ENCODE results near the gene PTPRD. TPM values are rescaled to one million over a fixed set of nuclear protein-coding genes. Genes with fewer than 3 reads are reported as not detected.

PTPRD gene
- total RNA-seq, 1 experiment from 2014 or later, result 1.8 TPM

GRCh38 chr9:8725635-8726034, 1887.2 kb downstream of the PTPRD start:
- Mint-ChIP-seq H3K36me3 (ENCODE audit: insufficient read depth, unreplicated experiment) (no peaks in the 10 kb centered on the region), H3K9me3 (ENCODE audit: low read depth, unreplicated experiment) (no peaks in the 10 kb centered on the region), H3K27ac (ENCODE audit: unreplicated experiment) (no peak overlapping the region), H3K4me3 (ENCODE audit: low read depth, unreplicated experiment) (no peak overlapping the region), H3K4me1 (ENCODE audit: low read depth, unreplicated experiment) (no peaks in the 10 kb centered on the region), H3K27me3 (ENCODE audit: unreplicated experiment) (no peaks in the 10 kb centered on the region)
- TF ChIP-seq CTCF (IDR thresholded peaks at IDR 0.05; ENCODE audit: unreplicated experiment), result no peak
- BruUV-seq (replicated peaks), result no TSS peak
- intact Hi-C loops (cut with micrococcal nuclease; ENCODE audit: unreplicated experiment), result no loop called here
- CTCF ChIA-PET, result no interaction called here
- no peak for DNase-seq

- Mint-ChIP-seq H3K4me3 (ENCODE audit: low read depth, unreplicated experiment) (no peak overlapping the region), H3K36me3 (ENCODE audit: insufficient read depth, unreplicated experiment) (no peaks in the 10 kb centered on the region), H3K27me3 (ENCODE audit: unreplicated experiment) (no peaks in the 10 kb centered on the region), H3K9me3 (ENCODE audit: low read depth, unreplicated experiment) (no peaks in the 10 kb centered on the region), H3K4me1 (ENCODE audit: low read depth, unreplicated experiment) (no peaks in the 10 kb centered on the region), H3K27ac (ENCODE audit: unreplicated experiment) (no peak overlapping the region)
- intact Hi-C loops (cut with micrococcal nuclease; ENCODE audit: unreplicated experiment), result no loop called here
- CTCF ChIA-PET, result no interaction called here
- BruUV-seq (replicated peaks), result no TSS peak
- DNase-seq, result no peak
- no peak for TF ChIP-seq CTCF (IDR thresholded peaks at IDR 0.05; ENCODE audit: unreplicated experiment)
Measured at GRCh38 chr9:8724284-8725018, 1888.4 kb downstream of the PTPRD start.

GRCh38 chr9:8723195-8723594, 1889.6 kb downstream of the PTPRD start:
- DNase-seq, result no peak
- CTCF ChIA-PET, result no interaction called here
- Mint-ChIP-seq H3K36me3 (ENCODE audit: insufficient read depth, unreplicated experiment) (no peaks in the 10 kb centered on the region), H3K27ac (ENCODE audit: unreplicated experiment) (no peak overlapping the region), H3K4me3 (ENCODE audit: low read depth, unreplicated experiment) (no peak overlapping the region), H3K9me3 (ENCODE audit: low read depth, unreplicated experiment) (no peaks in the 10 kb centered on the region), H3K27me3 (ENCODE audit: unreplicated experiment) (no peaks in the 10 kb centered on the region), H3K4me1 (ENCODE audit: low read depth, unreplicated experiment) (peaks cover 7% of the 10 kb centered on the region)
- no peak for TF ChIP-seq CTCF (IDR thresholded peaks at IDR 0.05; ENCODE audit: unreplicated experiment)
- intact Hi-C loops (cut with micrococcal nuclease; ENCODE audit: unreplicated experiment), result no loop called here
- BruUV-seq (replicated peaks), result no TSS peak

- no peak for DNase-seq
- CTCF ChIA-PET, result no interaction called here
- no TSS peak for BruUV-seq (replicated peaks)
- Mint-ChIP-seq H3K4me1 (ENCODE audit: low read depth, unreplicated experiment) (peaks cover 7% of the 10 kb centered on the region), H3K9me3 (ENCODE audit: low read depth, unreplicated experiment) (no peaks in the 10 kb centered on the region), H3K4me3 (ENCODE audit: low read depth, unreplicated experiment) (no peak overlapping the region), H3K27me3 (ENCODE audit: unreplicated experiment) (no peaks in the 10 kb centered on the region), H3K27ac (ENCODE audit: unreplicated experiment) (no peak overlapping the region), H3K36me3 (ENCODE audit: insufficient read depth, unreplicated experiment) (no peaks in the 10 kb centered on the region)
- TF ChIP-seq CTCF (IDR thresholded peaks at IDR 0.05; ENCODE audit: unreplicated experiment), result no peak
- intact Hi-C loops (cut with micrococcal nuclease; ENCODE audit: unreplicated experiment), result no loop called here
Measured at GRCh38 chr9:8719833-8720486, 1892.8 kb downstream of the PTPRD start.

Data from Calu3 (cell line).